ENCODE measurements around the gene FBXO21.
"Not testable (repeated sequence)": the region's sequence is repeated elsewhere in the genome, so short reads cannot be mapped to it uniquely, and the experiment has no call there.

The FBXO21 gene

DNA sequence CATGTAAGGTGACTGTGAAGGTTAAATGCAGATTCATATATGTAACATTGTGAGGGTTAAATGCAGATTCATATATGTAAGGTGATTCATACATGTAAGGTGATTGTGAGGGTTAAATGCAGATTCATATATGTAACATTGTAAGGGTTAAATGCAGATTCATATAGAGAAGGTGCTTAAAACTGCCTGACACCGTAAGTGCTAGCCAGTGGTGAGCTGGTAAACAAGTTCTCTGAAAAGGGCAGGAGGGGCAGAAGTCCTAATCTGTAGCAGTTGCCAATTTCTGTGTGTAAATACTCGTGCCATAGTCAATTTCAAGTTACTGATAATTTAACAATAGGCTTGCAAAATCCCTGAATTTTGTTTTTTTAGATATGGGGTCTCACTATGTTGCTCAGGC is 86.3 kb downstream of the FBXO21 start:
- not testable (repeated sequence) for DNase-seq (ENCODE audit: low spot score)

- no peak for DNase-seq (ENCODE audit: low spot score)
These were observed 87.5 kb downstream of the FBXO21 start for GRCh38 chr12:117102800-117103181.

- no peak for DNase-seq (ENCODE audit: low spot score)
These were observed 88.1 kb downstream of the FBXO21 start for GRCh38 chr12:117101953-117102799.

- DNase-seq (ENCODE audit: low spot score): no peak
These were observed 89.2 kb downstream of the FBXO21 start for GRCh38 chr12:117100851-117101673.

DNA sequence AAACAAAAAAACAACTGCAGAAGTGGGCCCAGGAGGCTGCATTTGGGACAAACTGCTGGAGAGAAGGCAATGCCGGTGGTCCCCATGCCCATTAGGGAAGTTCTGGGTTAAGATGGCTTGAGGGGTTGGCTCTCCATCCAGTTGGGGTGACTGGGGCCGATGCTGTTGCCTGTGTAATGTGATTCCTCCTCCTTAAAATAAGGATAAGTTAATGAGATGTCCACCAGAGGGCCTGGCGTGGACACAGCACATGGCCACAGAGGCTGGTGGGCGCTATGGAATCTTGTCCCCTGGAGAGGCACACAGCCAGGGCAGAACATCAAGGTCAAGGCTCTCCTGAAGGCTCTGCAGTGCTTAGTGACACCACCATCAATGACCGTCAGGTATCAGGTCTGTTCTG is 90.0 kb downstream of the FBXO21 start:
- DNase-seq (ENCODE audit: low spot score): peak; percentile 53

- DNase-seq (ENCODE audit: low spot score): no peak
These were observed 91.7 kb downstream of the FBXO21 start for GRCh38 chr12:117098361-117099217.

DNA sequence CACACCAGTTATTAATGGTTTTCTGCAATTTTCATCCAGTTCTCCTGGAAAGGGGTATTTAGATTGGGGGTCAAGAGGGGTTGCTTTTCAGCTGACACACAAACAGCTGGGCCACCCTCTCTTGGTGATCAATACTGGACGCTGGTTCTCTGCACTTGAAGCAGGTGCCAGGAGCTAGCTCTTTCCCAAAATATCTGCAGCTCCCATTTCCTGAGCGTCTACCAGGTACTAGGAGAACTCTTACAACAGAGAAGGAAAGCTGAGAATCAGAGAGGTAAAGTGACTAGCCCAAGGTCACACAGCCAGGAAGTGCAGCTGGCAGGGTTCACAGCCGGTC is 92.3 kb downstream of the FBXO21 start:
- DNase-seq (ENCODE audit: low spot score): no peak

- no peak for DNase-seq (ENCODE audit: low spot score)
These were observed 93.1 kb downstream of the FBXO21 start for GRCh38 chr12:117097159-117097558.

DNA sequence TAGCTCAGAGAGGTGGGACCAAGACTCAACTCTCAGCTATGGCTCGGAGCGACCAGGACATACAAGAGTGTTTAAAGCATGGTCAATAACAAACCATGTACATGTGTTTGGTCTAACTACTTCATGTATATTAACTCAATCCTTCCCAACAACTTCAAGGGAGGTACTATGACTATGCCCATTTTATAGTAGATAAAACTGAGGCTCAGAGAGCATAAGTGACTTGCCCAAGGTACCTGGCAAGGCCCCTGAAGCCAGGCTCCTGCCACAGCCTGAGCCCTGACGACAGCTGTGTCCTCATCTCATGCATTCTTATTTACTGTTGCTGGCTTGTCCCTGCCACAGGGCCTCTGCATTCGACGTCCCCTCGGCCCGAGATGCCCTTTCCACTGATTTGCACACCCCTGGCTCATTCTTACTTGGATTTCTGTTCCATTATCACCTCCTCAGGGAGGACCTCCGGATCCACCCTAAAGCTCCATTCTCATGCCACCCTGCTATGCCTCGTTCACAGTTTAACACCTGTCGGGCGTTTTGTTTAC is 93.7 kb downstream of the FBXO21 start:
- no peak for DNase-seq (ENCODE audit: low spot score)

GRCh38 chr12:117095191-117095590 is 95.1 kb downstream of the FBXO21 start:
- DNase-seq (ENCODE audit: low spot score): not testable (repeated sequence)

DNA sequence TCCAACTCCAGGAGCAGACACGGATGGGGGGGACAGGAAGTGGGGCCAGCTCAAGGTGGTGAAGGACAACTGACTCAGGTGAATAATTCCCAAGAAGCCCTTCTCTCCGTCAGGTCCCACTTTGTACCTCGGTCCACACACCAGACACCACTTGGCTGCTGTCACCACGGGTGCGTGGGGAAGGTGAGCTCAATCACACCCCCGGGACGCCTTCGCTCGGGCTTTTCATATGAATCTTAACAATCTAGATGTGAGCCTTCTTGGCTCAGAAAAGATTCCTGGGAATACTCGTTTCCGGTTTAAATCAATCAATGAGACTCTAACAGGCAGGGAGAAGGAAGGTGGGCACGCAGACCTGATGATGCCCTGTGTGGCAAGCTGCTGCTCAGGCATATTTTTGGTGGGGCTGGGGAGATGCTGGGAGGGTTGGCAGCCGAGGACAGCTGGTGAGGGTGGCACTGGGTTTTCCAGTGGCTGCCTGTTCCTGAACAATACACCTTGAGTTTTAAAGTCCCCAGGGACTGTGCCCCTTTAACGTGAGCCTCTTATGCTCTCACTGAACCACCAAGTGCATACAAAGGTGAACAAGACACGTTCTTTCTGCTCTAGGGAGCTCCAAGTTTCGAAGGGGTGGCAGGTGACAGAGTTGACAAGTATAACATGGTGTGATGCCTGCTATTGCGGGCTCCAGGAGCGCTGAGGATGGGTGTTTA is 96.2 kb downstream of the FBXO21 start:
- DNase-seq (ENCODE audit: low spot score): no peak

DNA sequence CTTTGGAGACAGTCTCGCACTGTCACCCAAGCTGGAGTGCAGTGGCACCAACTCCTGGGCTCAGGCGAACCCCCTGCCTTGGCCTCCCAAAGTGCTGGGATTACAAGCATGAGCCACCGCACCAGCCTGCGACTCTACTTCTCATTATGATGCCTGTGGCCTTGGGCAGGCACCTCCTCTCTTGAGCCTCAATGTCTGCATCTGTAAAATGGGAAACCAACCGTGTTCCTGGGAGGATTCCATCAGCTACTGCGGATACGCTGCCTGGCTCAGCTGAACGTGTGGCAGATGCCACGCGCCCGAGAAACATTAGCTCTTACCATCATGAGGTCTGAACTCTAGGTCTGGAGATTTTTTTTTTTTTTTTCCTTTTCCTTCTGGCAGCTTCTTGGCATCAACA is 96.8 kb downstream of the FBXO21 start:
- no peak for DNase-seq (ENCODE audit: low spot score)

- DNase-seq (ENCODE audit: low spot score): no peak
These were observed 97.4 kb downstream of the FBXO21 start for GRCh38 chr12:117092886-117093285.

DNA sequence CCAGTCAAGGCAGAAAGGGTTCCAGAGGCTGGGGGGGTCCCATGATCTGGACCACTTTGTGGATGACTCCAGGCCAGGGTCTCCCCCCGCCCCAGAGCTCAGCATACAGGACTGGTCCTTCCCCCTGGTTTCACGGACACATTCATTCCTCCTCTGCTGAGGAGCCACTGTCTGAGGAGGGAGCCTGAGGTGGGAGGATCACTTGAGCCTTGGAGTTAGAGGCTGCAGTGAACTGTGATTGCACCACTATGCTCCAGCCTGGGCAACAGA is 97.8 kb downstream of the FBXO21 start:
- no peak for DNase-seq (ENCODE audit: low spot score)

Data from AG08395 (cell line).